ENCODE results near the gene SLC4A11.

SLC4A11 gene

GRCh38 chr20:3239026-3239866 is at the start of gene SLC4A11:
TSS of gene SLC4A11 (minus strand) at chr20:3239190. CDS start at chr20:3239137, 53 bp downstream.
- peak; percentile 25 for DNase-seq

GRCh38 chr20:3283222-3283820 is 44.3 kb upstream of the SLC4A11 start:
- no peak for DNase-seq

GRCh38 chr20:3282271-3283221 is 43.6 kb upstream of the SLC4A11 start:
- no peak for DNase-seq

- no peak for DNase-seq
Observed at GRCh38 chr20:3281437-3281836, 42.4 kb upstream of the SLC4A11 start.

- DNase-seq = no peak
Observed at GRCh38 chr20:3279761-3280160, 40.8 kb upstream of the SLC4A11 start.

- no peak for DNase-seq
Observed at GRCh38 chr20:3277686-3278465, 38.9 kb upstream of the SLC4A11 start.

GRCh38 chr20:3276680-3277015 is 37.7 kb upstream of the SLC4A11 start:
- no peak for DNase-seq

- DNase-seq = no peak
Observed at GRCh38 chr20:3275966-3276679, 37.1 kb upstream of the SLC4A11 start.

GRCh38 chr20:3275064-3275935 is 36.3 kb upstream of the SLC4A11 start:
- DNase-seq = no peak

GRCh38 chr20:3273371-3273770 is 34.4 kb upstream of the SLC4A11 start:
- DNase-seq = no peak

GRCh38 chr20:3270051-3270450 is 31.1 kb upstream of the SLC4A11 start:
- no peak for DNase-seq

GRCh38 chr20:3262566-3262965 is 23.6 kb upstream of the SLC4A11 start:
- DNase-seq = peak; percentile 30

- DNase-seq = no peak
Observed at GRCh38 chr20:3258429-3258828, 19.4 kb upstream of the SLC4A11 start.

GRCh38 chr20:3255728-3256127 is 16.7 kb upstream of the SLC4A11 start:
- no peak for DNase-seq

GRCh38 chr20:3251806-3252205 is 12.8 kb upstream of the SLC4A11 start:
- no peak for DNase-seq

GRCh38 chr20:3250091-3250504 is 11.1 kb upstream of the SLC4A11 start:
- no peak for DNase-seq

GRCh38 chr20:3248993-3249347 is 10.0 kb upstream of the SLC4A11 start:
- no peak for DNase-seq

GRCh38 chr20:3248167-3248992 is 9.4 kb upstream of the SLC4A11 start:
- peak; percentile 20 for DNase-seq

- no peak for DNase-seq
Observed at GRCh38 chr20:3247638-3248037, 8.6 kb upstream of the SLC4A11 start.

GRCh38 chr20:3246682-3247081 is 7.7 kb upstream of the SLC4A11 start:
- DNase-seq = no peak
